Measurements from ENCODE around the gene PBX1. TPM values are rescaled to one million over a fixed set of nuclear protein-coding genes. Genes with fewer than 3 reads are reported as not detected.
"Not testable (repeated sequence)": the region's sequence is repeated elsewhere in the genome, so short reads cannot be mapped to it uniquely, and the experiment has no call there.

PBX1 gene
- total RNA-seq, 1 experiment from 2014 or later = 0.06 TPM

- DNase-seq (ENCODE audit: low read depth) = no peak
Observed at GRCh38 chr1:164638492-164639202, 79.7 kb downstream of the PBX1 start.

- DNase-seq (ENCODE audit: low read depth) = no peak
Observed at GRCh38 chr1:164640686-164641352, 81.8 kb downstream of the PBX1 start.

- DNase-seq (ENCODE audit: low read depth) = no peak
Observed at GRCh38 chr1:164641353-164641730, 82.4 kb downstream of the PBX1 start.

- DNase-seq (ENCODE audit: low read depth) = no peak
Observed at GRCh38 chr1:164643018-164643417, 84.0 kb downstream of the PBX1 start.

- DNase-seq (ENCODE audit: low read depth) = no peak
Observed at GRCh38 chr1:164644268-164644667, 85.3 kb downstream of the PBX1 start.

- no peak for DNase-seq (ENCODE audit: low read depth)
Observed at GRCh38 chr1:164644774-164645644, 86.0 kb downstream of the PBX1 start.

- DNase-seq (ENCODE audit: low read depth) = no peak
Observed at GRCh38 chr1:164645921-164646320, 86.9 kb downstream of the PBX1 start.

- no peak for DNase-seq (ENCODE audit: low read depth)
Observed at GRCh38 chr1:164647211-164647610, 88.2 kb downstream of the PBX1 start.

GRCh38 chr1:164648636-164649035 lies 89.7 kb downstream of the PBX1 start:
- no peak for DNase-seq (ENCODE audit: low read depth)

GRCh38 chr1:164649146-164649545 lies 90.2 kb downstream of the PBX1 start:
- no peak for DNase-seq (ENCODE audit: low read depth)

- no peak for DNase-seq (ENCODE audit: low read depth)
Observed at GRCh38 chr1:164650531-164650930, 91.5 kb downstream of the PBX1 start.

- no peak for DNase-seq (ENCODE audit: low read depth)
Observed at GRCh38 chr1:164651351-164651951, 92.5 kb downstream of the PBX1 start.

GRCh38 chr1:164652969-164653368 lies 94.0 kb downstream of the PBX1 start:
- not testable (repeated sequence) for DNase-seq (ENCODE audit: low read depth)

- DNase-seq (ENCODE audit: low read depth) = no peak
Observed at GRCh38 chr1:164653705-164654104, 94.7 kb downstream of the PBX1 start.

- DNase-seq (ENCODE audit: low read depth) = no peak
Observed at GRCh38 chr1:164654200-164654599, 95.2 kb downstream of the PBX1 start.

- no peak for DNase-seq (ENCODE audit: low read depth)
Observed at GRCh38 chr1:164658864-164659263, 99.9 kb downstream of the PBX1 start.

GRCh38 chr1:164659621-164660411 lies 100.8 kb downstream of the PBX1 start:
- DNase-seq (ENCODE audit: low read depth) = no peak

- DNase-seq (ENCODE audit: low read depth) = peak; percentile 34
Observed at GRCh38 chr1:164660412-164660772, 101.4 kb downstream of the PBX1 start.

- DNase-seq (ENCODE audit: low read depth) = no peak
Observed at GRCh38 chr1:164660775-164661174, 101.8 kb downstream of the PBX1 start.

GRCh38 chr1:164662462-164662861 lies 103.5 kb downstream of the PBX1 start:
- no peak for DNase-seq (ENCODE audit: low read depth)

GRCh38 chr1:164662955-164663354 lies 104.0 kb downstream of the PBX1 start:
- DNase-seq (ENCODE audit: low read depth) = no peak

Data from HT1080 (cell line).